ENCODE results near the gene SETD7.

- no peak for TF ChIP-seq RARB (CRISPR knock-in tag; IDR thresholded peaks at IDR 0.05)
- TF ChIP-seq ZFP30 (CRISPR knock-in tag; IDR thresholded peaks at IDR 0.05): no peak
- no peak for TF ChIP-seq SNAI2 (CRISPR knock-in tag; IDR thresholded peaks at IDR 0.05)
- no peak for TF ChIP-seq ZNF565 (CRISPR knock-in tag; conservative IDR thresholded peaks at IDR 0.05; ENCODE audit: low read depth)
- TF ChIP-seq TSHZ2 (CRISPR knock-in tag; IDR thresholded peaks at IDR 0.05): no peak
- TF ChIP-seq, protein P1, sequence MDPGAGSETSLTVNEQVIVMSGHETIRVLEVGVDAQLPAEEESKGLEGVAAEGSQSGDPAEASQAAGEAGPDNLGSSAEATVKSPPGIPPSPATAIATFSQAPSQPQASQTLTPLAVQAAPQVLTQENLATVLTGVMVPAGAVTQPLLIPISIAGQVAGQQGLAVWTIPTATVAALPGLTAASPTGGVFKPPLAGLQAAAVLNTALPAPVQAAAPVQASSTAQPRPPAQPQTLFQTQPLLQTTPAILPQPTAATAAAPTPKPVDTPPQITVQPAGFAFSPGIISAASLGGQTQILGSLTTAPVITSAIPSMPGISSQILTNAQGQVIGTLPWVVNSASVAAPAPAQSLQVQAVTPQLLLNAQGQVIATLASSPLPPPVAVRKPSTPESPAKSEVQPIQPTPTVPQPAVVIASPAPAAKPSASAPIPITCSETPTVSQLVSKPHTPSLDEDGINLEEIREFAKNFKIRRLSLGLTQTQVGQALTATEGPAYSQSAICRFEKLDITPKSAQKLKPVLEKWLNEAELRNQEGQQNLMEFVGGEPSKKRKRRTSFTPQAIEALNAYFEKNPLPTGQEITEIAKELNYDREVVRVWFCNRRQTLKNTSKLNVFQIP (CRISPR knock-in tag; IDR thresholded peaks at IDR 0.05; ENCODE audit: borderline replicate concordance, low read depth): no peak
- no peak for TF ChIP-seq ZFP3 (CRISPR knock-in tag; IDR thresholded peaks at IDR 0.05)
- TF ChIP-seq ESRRG (CRISPR knock-in tag; IDR thresholded peaks at IDR 0.05): no peak
- no peak for TF ChIP-seq ZC3H10 (CRISPR knock-in tag; IDR thresholded peaks at IDR 0.05)
- TF ChIP-seq ARNTL (CRISPR knock-in tag; IDR thresholded peaks at IDR 0.05; ENCODE audit: borderline replicate concordance, low read depth): no peak
- no peak for TF ChIP-seq CREB5 (CRISPR knock-in tag; IDR thresholded peaks at IDR 0.05; ENCODE audit: low read depth)
- no peak for TF ChIP-seq OSR1 (CRISPR knock-in tag; IDR thresholded peaks at IDR 0.05)
- no peak for TF ChIP-seq ZNF70 (CRISPR knock-in tag; IDR thresholded peaks at IDR 0.05)
Observed at GRCh38 chr4:139535228-139535870, 20.7 kb downstream of the SETD7 start.
